HepG2 (cell line): ENCODE results near the gene VRK3. TPM values are rescaled to one million over a fixed set of nuclear protein-coding genes. Genes with fewer than 3 reads are reported as not detected.

Experiments used
- ADNP ChIP-seq: sonication (generic); formaldehyde crosslinking; IDR thresholded peaks from 2 replicates; pipeline ENCODE4 v1.4.0; 2020; ENCODE audit warnings: missing genetic modification reagents
- GFI1 ChIP-seq: sonication (generic); formaldehyde crosslinking; IDR thresholded peaks from 2 replicates; pipeline ENCODE4 v1.5.0; 2020; ENCODE audit warnings: missing genetic modification reagents, mild to moderate bottlenecking, borderline replicate concordance
- JUNB ChIP-seq: sonication (generic); formaldehyde crosslinking; IDR thresholded peaks from 2 replicates; pipeline ENCODE4 v1.8.0; 2022; ENCODE audit warnings: missing genetic modification reagents, mild to moderate bottlenecking, borderline replicate concordance
- KLF15 ChIP-seq: sonication (generic); formaldehyde crosslinking; IDR thresholded peaks from 2 replicates; pipeline ENCODE4 v1.8.1; 2023; ENCODE audit warnings: borderline replicate concordance, mild to moderate bottlenecking, inconsistent platforms, missing genetic modification reagents, mixed read lengths
- MAZ ChIP-seq, 2 experiments: sonication (generic) in 1 of 2; formaldehyde crosslinking in 1 of 2; IDR thresholded peaks; 2 replicates each; pipeline versions ENCODE4 v1.5.0 to v1.6.1; 2012 to 2020; ENCODE audit warnings: low read depth in 2 of 2, mild to moderate bottlenecking in 2 of 2, borderline replicate concordance in 1 of 2, improper control_type of control experiment in 1 of 2, low read length in 1 of 2, missing genetic modification reagents in 1 of 2, moderate library complexity in 1 of 2
- MEIS1 ChIP-seq: sonication (generic); formaldehyde crosslinking; IDR thresholded peaks from 2 replicates; pipeline ENCODE4 v1.9.0; 2021; ENCODE audit warnings: mild to moderate bottlenecking, missing genetic modification reagents, moderate library complexity, borderline replicate concordance
- MIER3 ChIP-seq: IDR thresholded peaks from 2 replicates; pipeline ENCODE4 v1.6.1; 2016; ENCODE audit warnings: missing compliant biosample characterization, borderline replicate concordance
- NONO ChIP-seq, 2 experiments: fragments of 450-650 bp in 1 of 2; sonication (generic) in 1 of 2; formaldehyde crosslinking in 1 of 2; IDR thresholded peaks in 1 of 2; conservative IDR thresholded peaks in 1 of 2; 2 replicates each; pipeline versions ENCODE4 v1.6.1 to v1.8.0; 2017 to 2022; ENCODE audit warnings: mild to moderate bottlenecking in 1 of 2, missing genetic modification reagents in 1 of 2, moderate library complexity in 1 of 2
- PRPF4 ChIP-seq: fragments of 200-400 bp; formaldehyde crosslinking; IDR thresholded peaks from 2 replicates; pipeline ENCODE4 v1.6.1; 2016; ENCODE audit warnings: low read length, low read depth; ENCODE audit not compliant: poor library complexity, severe bottlenecking
- TEAD2 ChIP-seq: sonication (generic); formaldehyde crosslinking; IDR thresholded peaks from 2 replicates; pipeline ENCODE4 v1.9.0; 2021; ENCODE audit warnings: missing genetic modification reagents
- XRCC5 ChIP-seq: fragments of 200-400 bp; formaldehyde crosslinking; optimal IDR thresholded peaks from 2 replicates; pipeline ENCODE3; 2017; ENCODE audit warnings: mild to moderate bottlenecking, low read length
- ZFP37 ChIP-seq: sonication (generic); formaldehyde crosslinking; IDR thresholded peaks from 2 replicates; pipeline ENCODE4 v1.4.0; 2020; ENCODE audit warnings: missing genetic modification reagents, borderline replicate concordance
- ZNF720 ChIP-seq: sonication (generic); formaldehyde crosslinking; IDR thresholded peaks from 2 replicates; pipeline ENCODE4 v1.4.0; 2020; ENCODE audit warnings: missing genetic modification reagents
- polyA plus RNA-seq, 8 experiments: library from polyadenylated mRNA; depleted of rRNA in 3 of 8; stranded (reverse) in 7 of 8; unstranded in 1 of 8; fragments of >200 nt; fragmentation: Illumina TruSeq in 4 of 8; extraction: Trizol in 4 of 8; gene quantifications; 2 replicates each; pipeline versions ENCODE4 v1.2.1 to v1.2.3, GENCODE V29; 2011 to 2016; ENCODE audit warnings: low read depth in 4 of 8, missing spikeins in 1 of 8, mixed read lengths in 1 of 8; ENCODE audit not compliant: insufficient read depth in 1 of 8
- total RNA-seq, 5 experiments: library from RNA; depleted of rRNA; stranded (reverse); fragments of >200 nt; fragmentation: Illumina TruSeq; extraction: Trizol; gene quantifications; 2 replicates each; pipeline ENCODE4 v1.2.3, GENCODE V29; 2016; ENCODE audit warnings: low read depth in 1 of 5
- TF ChIP-seq, protein P1 (sequence below): sonication (generic); formaldehyde crosslinking; IDR thresholded peaks from 2 replicates; pipeline ENCODE4 v1.5.1; 2020; ENCODE audit warnings: missing genetic modification reagents, mild to moderate bottlenecking, borderline replicate concordance
- TF ChIP-seq, protein P2 (sequence below): IDR thresholded peaks from 2 replicates; pipeline ENCODE4 v1.6.1; 2012; ENCODE audit warnings: inconsistent platforms
- TF ChIP-seq, protein P3 (sequence below): sonication (generic); formaldehyde crosslinking; IDR thresholded peaks from 2 replicates; pipeline ENCODE4 v1.5.1; 2020; ENCODE audit warnings: mild to moderate bottlenecking, missing genetic modification reagents, borderline replicate concordance

The VRK3 gene
- total and polyA plus RNA-seq, 2 of the 13 experiments (the other 11 are each of a cell fraction or from before 2014, with no cell fraction given), result 23.8 to 28.3 TPM

DNA sequence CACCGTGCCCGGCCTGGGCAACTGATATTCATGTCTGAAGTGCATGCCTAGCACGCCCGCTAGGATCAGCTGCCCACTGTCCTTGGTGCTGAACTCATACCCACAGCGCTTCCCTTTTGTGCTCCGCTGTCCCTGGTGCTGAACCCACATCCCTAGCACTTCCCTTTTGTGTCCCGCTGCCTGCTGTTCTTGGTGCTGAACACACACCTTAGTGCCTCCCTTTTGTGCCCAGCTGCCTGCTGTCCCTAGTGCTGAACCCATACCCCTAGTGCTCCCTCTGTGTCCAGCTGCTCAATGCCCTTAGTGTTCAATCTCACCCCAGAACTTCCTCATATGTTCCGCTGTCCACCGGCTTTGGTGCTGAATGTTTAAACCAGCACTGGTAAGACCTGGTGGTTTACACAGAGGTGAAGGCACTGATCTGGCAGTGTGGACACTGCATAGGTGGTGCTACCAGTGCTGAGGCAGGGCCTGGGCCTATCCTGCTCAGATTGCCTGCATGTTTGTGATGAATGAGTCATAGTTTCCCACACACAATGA, 37.9 kb downstream of the VRK3 start (continued):
- no peak for TF ChIP-seq NONO (IDR thresholded peaks at IDR 0.05)
- peak; percentile 61 for TF ChIP-seq NONO (CRISPR knock-in tag; conservative IDR thresholded peaks at IDR 0.05)
- peak; percentile 100 for TF ChIP-seq JUNB
- TF ChIP-seq, protein P1, sequence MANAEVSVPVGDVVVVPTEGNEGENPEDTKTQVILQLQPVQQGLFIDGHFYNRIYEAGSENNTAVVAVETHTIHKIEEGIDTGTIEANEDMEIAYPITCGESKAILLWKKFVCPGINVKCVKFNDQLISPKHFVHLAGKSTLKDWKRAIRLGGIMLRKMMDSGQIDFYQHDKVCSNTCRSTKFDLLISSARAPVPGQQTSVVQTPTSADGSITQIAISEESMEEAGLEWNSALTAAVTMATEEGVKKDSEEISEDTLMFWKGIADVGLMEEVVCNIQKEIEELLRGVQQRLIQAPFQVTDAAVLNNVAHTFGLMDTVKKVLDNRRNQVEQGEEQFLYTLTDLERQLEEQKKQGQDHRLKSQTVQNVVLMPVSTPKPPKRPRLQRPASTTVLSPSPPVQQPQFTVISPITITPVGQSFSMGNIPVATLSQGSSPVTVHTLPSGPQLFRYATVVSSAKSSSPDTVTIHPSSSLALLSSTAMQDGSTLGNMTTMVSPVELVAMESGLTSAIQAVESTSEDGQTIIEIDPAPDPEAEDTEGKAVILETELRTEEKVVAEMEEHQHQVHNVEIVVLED (CRISPR knock-in tag), result peak; percentile 78
- peak; percentile 99 for TF ChIP-seq ZNF720 (CRISPR knock-in tag)
- peak; percentile 100 for TF ChIP-seq KLF15 (CRISPR knock-in tag)
- TF ChIP-seq PRPF4, result no peak
- peak; percentile 95 for TF ChIP-seq GFI1 (CRISPR knock-in tag)
- TF ChIP-seq, protein P2, sequence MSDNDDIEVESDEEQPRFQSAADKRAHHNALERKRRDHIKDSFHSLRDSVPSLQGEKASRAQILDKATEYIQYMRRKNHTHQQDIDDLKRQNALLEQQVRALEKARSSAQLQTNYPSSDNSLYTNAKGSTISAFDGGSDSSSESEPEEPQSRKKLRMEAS, result peak; percentile 85
- peak; percentile 90 for TF ChIP-seq XRCC5
- peak; percentile 63 for TF ChIP-seq ADNP (CRISPR knock-in tag)
- TF ChIP-seq, protein P3, sequence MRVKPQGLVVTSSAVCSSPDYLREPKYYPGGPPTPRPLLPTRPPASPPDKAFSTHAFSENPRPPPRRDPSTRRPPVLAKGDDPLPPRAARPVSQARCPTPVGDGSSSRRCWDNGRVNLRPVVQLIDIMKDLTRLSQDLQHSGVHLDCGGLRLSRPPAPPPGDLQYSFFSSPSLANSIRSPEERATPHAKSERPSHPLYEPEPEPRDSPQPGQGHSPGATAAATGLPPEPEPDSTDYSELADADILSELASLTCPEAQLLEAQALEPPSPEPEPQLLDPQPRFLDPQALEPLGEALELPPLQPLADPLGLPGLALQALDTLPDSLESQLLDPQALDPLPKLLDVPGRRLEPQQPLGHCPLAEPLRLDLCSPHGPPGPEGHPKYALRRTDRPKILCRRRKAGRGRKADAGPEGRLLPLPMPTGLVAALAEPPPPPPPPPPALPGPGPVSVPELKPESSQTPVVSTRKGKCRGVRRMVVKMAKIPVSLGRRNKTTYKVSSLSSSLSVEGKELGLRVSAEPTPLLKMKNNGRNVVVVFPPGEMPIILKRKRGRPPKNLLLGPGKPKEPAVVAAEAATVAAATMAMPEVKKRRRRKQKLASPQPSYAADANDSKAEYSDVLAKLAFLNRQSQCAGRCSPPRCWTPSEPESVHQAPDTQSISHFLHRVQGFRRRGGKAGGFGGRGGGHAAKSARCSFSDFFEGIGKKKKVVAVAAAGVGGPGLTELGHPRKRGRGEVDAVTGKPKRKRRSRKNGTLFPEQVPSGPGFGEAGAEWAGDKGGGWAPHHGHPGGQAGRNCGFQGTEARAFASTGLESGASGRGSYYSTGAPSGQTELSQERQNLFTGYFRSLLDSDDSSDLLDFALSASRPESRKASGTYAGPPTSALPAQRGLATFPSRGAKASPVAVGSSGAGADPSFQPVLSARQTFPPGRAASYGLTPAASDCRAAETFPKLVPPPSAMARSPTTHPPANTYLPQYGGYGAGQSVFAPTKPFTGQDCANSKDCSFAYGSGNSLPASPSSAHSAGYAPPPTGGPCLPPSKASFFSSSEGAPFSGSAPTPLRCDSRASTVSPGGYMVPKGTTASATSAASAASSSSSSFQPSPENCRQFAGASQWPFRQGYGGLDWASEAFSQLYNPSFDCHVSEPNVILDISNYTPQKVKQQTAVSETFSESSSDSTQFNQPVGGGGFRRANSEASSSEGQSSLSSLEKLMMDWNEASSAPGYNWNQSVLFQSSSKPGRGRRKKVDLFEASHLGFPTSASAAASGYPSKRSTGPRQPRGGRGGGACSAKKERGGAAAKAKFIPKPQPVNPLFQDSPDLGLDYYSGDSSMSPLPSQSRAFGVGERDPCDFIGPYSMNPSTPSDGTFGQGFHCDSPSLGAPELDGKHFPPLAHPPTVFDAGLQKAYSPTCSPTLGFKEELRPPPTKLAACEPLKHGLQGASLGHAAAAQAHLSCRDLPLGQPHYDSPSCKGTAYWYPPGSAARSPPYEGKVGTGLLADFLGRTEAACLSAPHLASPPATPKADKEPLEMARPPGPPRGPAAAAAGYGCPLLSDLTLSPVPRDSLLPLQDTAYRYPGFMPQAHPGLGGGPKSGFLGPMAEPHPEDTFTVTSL, result peak; percentile 98
- no peak for TF ChIP-seq MAZ (IDR thresholded peaks at IDR 0.05; ENCODE audit: borderline replicate concordance, low read depth, low read length)
- TF ChIP-seq MAZ (CRISPR knock-in tag; IDR thresholded peaks at IDR 0.05; ENCODE audit: low read depth), result peak; percentile 100
- peak; percentile 100 for TF ChIP-seq MEIS1
- peak; percentile 100 for TF ChIP-seq MIER3 (CRISPR knock-in tag)
- TF ChIP-seq ZFP37 (CRISPR knock-in tag), result peak; percentile 100
- TF ChIP-seq TEAD2, result peak; percentile 99
